Activated T-cell treated with anti-CD3 and anti-CD28 coated beads for 1 hour (primary cell): ENCODE data around the gene ZNF776.
"Not testable (repeated sequence)": the region's sequence is repeated elsewhere in the genome, so short reads cannot be mapped to it uniquely, and the experiment has no call there.

ENCODE experiments used
- DNase-seq: peaks from one replicate; pipeline ENCODE4 v3.0.0-alpha.2; 2020; ENCODE audit warnings: low read depth

Gene ZNF776

GRCh38 chr19:57746580-57747471 lies at the start of gene ZNF776:
TSS of gene ZNF776 (plus strand) at chr19:57746815. CDS start at chr19:57747059, 244 bp downstream.
- DNase-seq = peak; percentile 66

GRCh38 chr19:57701625-57702024 lies 45.0 kb upstream of the ZNF776 start:
- DNase-seq = no peak

- no peak for DNase-seq
Observed at GRCh38 chr19:57706346-57706745, 40.3 kb upstream of the ZNF776 start.

- peak; percentile 5 for DNase-seq
Observed at GRCh38 chr19:57708641-57709361, 37.8 kb upstream of the ZNF776 start, which contains the start of gene ZNF154. TSS of gene ZNF154 (minus strand) at chr19:57709204. CDS start at chr19:57708971, 233 bp downstream.

GRCh38 chr19:57709616-57710015 lies 37.0 kb upstream of the ZNF776 start:
- no peak for DNase-seq

- DNase-seq = no peak
Observed at GRCh38 chr19:57712222-57712621, 34.4 kb upstream of the ZNF776 start.

- no peak for DNase-seq
Observed at GRCh38 chr19:57719424-57719823, 27.2 kb upstream of the ZNF776 start.

GRCh38 chr19:57719901-57720519 lies 26.6 kb upstream of the ZNF776 start:
- DNase-seq = no peak

GRCh38 chr19:57720878-57721277 lies 25.7 kb upstream of the ZNF776 start:
- no peak for DNase-seq

GRCh38 chr19:57738320-57738719 lies 8.3 kb upstream of the ZNF776 start:
- peak; percentile 16 for DNase-seq

GRCh38 chr19:57738770-57739169 lies 7.8 kb upstream of the ZNF776 start:
- not testable (repeated sequence) for DNase-seq

GRCh38 chr19:57747472-57747807 lies 825 bp downstream of the ZNF776 start:
- DNase-seq = no peak

- DNase-seq = no peak
Observed at GRCh38 chr19:57748029-57748428, 1.4 kb downstream of the ZNF776 start.

- no peak for DNase-seq
Observed at GRCh38 chr19:57754091-57754673, 7.6 kb downstream of the ZNF776 start.

GRCh38 chr19:57755031-57755430 lies 8.4 kb downstream of the ZNF776 start:
- DNase-seq = no peak

GRCh38 chr19:57757941-57758340 lies 11.3 kb downstream of the ZNF776 start:
- no peak for DNase-seq

GRCh38 chr19:57759096-57759495 lies 12.5 kb downstream of the ZNF776 start:
- DNase-seq = no peak

GRCh38 chr19:57769345-57770131 lies 22.9 kb downstream of the ZNF776 start, which contains the start of gene ZNF586:
TSS of gene ZNF586 (plus strand) at chr19:57769676. CDS start at chr19:57769843, 167 bp downstream.
- DNase-seq = peak; percentile 71

GRCh38 chr19:57771417-57771816 lies 24.8 kb downstream of the ZNF776 start:
- no peak for DNase-seq

GRCh38 chr19:57773488-57773887 lies 26.9 kb downstream of the ZNF776 start:
- DNase-seq = no peak

GRCh38 chr19:57776764-57777296 lies 30.2 kb downstream of the ZNF776 start:
- no peak for DNase-seq
